COLO668 (cell line): ENCODE data around the gene SMS.

ENCODE experiments used
- DNase-seq: peaks from one replicate; lab custom pipeline; 2025; ENCODE audit not compliant: unreplicated experiment; lab: John Stamatoyannopoulos, UW

SMS gene

DNA sequence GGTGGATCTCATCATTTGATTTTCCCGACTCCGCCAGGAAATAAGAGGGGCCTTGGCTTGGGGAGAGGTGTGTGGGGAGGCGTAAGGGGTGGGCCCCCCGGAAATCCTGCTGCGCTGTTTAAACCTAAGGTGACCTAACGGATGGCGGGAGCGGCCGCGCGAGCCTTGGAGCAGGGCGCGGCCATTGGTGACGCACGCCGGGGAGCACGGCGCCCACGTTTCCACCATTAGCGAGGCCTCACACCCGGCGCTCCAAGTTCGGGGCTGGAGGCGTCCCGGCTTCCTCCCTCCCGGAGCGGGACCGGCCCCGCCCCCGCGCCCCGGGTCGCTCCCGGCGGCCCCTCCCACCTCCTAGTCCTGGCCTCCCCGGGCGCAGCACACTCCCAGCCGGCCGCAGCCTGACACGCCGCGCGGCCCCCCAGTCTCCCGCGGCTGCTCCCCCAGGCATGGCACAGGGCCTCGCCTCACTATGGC is at the start of gene SMS:
TSS of gene SMS (plus strand) at position 354 of the 474 bp plus-strand sequence. CDS start at position 470, 116 bp downstream.
- peak; percentile 77 for DNase-seq

DNA sequence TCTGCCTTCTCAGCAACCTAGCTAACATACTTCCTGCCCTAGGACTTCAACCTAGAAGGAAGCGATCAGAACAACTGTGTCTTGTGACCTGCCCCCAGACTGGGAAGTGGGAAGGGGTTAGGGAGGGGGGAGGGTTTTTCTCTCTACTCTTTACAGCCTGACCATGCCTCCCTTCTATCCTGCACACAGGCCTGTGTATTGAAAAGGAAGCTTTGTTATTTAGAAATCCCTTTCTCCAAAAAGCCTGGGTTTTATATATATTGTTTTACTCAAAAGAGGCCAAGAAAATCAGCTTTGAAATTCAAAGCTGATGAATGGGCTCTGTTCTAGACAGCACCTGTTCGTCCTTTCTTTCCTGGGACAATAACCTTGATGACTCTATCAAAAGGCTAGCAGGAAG is 35.2 kb upstream of the SMS start:
- DNase-seq, result no peak

DNA sequence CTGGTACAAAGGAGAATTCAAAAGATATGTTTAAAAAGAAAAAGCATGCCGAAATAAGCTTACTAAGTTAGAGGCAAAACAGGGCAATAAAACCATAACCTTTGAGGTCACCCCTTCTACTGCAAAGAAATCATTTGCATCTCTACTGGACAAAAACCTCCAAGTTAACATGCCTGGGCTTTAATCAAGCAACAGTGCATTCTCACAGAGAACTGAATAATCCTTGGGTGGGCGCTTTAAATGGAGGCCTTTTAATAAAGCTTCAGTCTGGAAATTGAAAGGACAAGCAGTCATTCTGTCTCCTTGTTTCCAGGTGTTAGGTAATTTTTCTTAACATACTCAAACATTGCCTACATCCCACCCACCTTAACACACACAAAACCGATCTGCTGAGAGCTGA is 34.6 kb upstream of the SMS start:
- DNase-seq, result no peak

DNA sequence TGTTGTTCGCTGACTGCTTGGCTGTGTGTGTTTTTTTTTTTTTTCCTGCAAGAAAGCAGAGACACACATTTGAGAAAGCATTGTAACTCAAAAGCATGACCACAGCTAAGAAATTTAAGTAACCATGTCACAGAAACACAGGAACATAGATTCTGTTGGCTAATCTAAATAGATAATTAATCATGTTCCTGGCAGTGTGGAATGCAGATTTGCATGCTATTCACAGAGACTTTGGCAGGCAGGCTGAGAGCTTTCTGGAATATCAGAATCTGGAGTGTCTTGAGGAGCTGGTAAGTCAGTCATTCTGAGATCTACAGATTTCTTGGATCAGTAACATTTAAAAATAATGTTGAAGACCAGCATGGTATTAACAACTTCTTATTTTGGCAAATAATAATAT is 33.2 kb upstream of the SMS start:
- no peak for DNase-seq

DNA sequence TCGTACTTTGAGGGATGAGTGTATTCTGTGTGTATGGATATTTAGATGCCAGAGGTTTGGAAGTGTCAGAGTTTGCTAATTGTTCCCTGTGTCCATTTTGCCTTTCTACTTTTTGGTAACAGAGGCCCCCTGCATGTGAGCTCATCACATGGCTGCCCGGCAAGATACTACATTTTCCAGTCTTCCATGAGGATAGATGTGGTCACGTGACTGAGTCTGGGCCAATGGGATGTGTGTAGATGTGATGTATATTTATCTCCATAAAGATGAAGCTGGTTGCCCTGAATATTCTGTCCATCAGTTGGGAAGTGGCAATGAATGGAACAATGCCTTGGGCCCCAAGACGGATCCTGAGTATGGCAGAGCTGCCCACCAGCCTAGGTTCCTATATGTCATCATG is 29.0 kb upstream of the SMS start:
- no peak for DNase-seq

DNA sequence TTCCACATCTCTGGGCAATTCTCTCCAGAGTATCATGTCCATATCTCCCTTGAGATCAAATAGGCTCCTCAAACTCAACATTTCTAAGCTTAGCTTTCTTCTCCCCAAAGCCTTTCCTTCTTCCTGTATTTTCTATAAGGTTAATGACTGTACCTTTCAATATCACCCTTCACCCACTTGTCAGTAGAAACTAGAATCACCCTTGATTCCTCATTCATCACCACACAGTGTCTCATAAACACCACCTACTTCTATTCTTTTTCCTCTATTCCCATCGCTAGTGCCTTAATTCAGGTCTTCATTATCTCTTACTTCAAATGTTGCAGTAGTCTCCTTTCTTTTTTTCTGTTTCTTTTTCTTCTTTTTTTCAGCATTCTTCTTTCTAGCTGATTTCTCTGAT is 28.3 kb upstream of the SMS start:
- no peak for DNase-seq

DNA sequence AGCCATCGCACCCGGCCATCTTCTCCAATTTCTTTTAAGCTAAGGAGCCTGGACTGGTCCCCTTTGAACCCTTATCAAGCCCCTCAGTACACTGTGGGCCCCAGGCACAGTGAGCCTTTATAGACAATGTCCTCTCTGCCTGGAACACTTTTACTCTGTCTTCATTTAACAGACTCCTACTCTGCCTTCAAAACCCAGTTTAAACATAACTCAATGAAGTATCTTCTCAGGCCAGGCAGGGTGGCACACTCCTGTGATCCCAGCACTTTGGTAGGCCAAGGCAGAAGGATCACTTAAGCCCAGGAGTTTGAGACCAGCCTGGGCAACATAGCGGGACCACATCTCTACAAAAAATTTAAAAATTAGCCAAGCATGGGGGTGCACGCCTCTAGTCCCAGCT is 27.5 kb upstream of the SMS start:
- DNase-seq, result no peak

DNA sequence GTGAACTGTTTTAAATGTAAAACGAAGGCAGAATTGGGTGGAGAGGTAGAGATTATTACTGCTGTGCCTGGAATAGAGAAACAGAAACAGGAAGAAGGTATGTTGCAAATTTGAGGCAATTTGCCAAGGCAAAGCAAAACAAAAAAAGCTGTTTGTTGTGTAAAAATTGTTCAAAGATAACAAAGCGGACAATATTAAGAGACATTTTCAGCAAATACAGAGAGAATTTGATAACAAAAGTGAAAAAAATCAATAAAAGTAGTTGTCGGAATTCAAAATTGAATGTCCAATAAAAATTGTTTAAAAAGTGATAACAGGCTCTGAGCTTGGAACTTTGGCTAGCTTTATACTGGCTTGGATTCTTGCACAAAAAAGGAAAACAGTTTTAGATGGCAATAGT is 14.4 kb upstream of the SMS start:
- DNase-seq, result no peak

DNA sequence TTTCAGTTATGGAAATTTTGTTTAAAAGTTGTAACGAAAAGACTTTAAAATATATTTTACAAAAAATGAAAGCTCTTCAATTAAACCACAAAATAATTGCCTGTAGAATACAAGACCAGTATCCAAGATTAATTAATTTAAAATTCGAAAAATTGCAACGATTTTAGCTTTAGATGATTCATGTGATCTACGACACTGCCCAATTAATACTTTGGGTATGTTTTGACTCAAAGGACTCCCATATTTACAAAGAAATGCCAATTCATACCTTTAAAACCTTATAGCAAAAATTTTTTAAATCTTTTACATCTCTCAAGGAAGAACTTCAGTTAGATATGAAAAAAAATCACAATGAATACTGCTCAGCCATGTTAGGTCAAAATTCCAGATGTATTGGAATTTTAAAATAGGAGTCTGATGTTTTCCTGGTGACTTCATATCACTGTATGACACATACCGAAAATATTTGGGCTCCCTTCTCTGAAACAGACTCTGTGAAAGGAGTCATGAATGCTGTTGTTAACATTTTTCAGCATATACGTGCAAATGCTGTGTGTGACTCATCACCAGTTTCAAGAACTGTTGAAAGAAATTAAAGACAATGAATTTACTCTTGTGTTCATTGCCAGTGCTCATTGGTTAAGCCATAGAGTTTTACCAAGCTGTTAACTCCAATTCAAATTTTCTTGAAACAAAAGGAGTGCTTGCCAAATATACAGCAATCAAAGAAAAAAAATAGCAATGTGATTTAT is 13.8 kb upstream of the SMS start:
- no peak for DNase-seq

DNA sequence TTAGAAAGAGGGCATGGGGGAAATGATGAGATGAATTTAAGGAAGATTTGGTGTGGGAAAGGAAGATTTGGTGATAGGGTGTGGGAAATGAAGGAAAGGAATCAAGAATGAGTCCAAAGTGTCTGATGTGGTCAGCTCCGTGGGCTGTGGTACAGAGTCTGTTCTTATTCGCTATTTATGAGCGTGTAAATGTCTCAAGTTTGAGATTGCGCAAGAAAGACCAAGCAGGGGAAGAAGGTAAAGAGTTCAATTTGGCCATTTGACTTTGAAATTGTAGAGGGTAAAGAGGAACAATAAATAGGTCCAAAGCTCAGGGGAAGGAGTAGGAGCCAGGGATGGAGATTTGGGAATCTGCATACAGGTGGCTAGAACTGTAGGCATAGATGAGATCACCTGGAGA is 11.3 kb upstream of the SMS start:
- no peak for DNase-seq

DNA sequence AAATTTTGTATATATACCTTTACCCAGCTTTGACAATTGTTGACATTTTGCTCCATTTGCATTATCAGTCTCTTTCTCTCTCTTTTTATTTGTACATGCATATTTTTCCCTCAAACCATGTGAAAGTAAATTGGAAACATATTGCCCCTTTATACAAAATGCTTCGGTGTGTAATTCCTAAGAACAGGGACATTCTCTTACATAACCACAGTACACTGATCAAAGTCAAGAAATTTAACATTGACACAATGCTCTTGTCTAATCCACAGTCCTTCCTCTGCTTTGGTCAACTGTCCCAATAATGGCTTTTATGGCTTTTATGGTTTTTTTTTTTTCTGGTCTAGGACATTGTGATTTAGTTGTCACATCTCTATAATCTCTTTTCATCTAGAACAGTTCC is 9.5 kb upstream of the SMS start:
- DNase-seq, result no peak

DNA sequence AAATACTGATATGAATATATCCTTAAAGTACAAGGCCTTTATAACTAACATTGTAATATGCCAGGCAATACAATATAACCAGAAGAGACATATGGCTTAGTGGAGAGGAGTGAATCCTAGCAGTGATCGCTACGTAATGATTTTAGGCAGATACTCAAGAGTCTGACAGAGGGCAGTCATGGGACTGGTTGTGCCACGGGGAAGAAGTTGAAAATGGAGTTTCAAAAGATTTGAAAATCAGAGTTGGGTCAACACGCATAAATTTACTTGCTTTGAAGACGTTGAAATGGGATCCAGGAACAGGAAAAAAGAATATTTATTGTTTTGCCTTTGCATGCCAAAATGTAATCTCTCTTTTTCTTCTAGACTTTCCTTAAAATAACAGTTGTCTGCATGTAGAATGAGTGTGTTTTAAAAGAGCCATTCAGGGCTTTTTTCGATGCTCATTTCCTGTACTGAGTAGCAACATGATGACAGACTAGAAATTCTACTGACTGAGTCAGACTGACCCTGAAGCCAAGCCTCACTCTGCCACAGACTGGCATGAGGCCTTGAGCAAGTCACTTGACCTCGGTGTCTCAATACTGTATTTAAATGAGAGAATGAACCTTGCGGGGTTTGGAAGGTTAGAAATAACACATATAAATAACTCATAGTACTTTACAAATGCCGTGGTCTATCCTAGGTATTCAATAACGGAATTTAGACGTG is 8.1 kb upstream of the SMS start:
- no peak for DNase-seq

DNA sequence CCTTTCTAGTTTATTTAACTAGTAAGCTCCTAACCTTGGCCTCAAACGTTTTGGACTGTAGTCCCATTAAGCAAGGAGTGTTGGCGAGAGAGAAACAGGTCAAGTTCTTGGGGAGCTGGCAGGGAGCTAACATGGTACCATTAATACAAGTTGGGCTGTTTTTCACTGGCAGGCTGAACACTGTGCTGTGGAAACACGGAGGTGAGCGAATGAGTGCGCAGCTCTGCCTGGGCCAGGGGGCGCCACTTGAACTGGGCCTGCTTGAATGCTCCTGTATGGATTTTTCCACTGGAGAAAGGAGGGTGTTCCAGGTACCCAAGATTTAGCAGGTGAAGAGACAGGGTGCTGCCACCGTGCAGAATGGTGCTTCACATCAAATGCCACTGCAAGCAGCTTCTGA is 7.4 kb upstream of the SMS start:
- DNase-seq, result no peak

DNA sequence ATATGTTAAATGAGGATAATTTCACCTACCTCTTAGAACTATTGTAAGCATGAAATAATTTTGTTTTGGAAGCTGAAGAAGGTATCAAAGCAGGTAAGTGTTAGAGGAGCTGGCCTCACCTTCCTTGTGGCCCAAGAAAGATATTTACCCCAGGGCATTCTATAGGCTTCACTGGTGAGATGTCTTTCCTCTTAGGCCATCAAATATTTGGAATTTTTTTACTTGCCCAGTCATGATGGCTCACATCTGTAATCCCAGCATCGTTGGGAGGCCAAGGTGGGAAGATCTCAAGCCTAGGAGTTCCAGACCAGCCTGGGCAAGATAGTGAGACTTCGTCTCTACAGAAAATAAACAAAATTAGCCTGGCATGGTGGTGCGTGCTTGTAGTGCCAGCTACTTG is 6.1 kb upstream of the SMS start:
- no peak for DNase-seq

DNA sequence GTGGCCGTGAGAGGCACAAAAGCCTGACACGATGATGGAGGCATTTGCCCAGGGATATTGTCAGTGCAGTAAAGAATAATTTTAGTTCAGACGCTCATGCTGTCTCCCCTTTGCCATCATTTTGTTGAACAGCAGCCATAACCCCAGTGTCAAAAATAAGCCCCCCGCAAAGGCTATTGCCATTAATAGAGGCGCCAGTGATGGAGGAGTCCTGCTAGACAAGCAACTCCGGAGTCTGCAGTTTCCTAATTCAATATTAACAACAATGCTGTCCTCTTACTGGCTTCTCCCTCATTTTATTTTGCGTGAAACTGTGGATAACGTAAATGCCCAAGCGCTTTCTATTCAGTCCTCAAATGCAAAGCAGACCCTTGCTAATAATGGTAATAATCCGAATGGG is 603 bp upstream of the SMS start:
- DNase-seq, result no peak

DNA sequence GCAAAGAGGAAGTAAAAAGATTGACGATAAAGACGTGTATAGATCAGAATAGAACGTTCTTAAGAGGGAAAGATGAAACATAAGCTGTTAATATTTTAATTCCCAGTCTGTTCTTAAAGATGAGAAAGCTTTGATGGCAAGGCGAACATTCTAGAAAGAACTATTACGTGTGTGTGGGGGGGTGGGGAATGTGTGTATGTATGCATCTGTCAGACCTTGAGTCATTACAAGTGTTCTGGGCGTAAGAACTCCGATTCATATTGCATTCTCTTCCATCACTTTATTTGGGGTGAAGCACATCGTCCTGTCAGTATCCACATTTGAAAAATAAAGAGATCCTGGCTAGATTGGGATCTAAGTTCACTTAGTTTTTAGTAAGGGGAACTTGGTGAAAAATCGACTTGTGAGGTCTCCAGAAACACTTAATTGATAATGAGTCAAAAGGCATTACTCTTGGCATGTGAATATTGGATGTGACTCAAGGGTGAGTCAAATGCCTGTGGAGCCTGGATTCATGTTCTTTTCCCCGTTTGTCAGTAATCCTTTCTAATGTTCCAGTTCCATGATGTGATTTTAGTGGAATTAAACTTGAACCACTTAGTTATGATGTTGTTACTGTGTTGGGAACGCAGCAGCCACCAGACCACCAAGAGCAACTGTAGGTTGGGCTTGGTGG is 3.1 kb downstream of the SMS start:
- DNase-seq, result no peak

DNA sequence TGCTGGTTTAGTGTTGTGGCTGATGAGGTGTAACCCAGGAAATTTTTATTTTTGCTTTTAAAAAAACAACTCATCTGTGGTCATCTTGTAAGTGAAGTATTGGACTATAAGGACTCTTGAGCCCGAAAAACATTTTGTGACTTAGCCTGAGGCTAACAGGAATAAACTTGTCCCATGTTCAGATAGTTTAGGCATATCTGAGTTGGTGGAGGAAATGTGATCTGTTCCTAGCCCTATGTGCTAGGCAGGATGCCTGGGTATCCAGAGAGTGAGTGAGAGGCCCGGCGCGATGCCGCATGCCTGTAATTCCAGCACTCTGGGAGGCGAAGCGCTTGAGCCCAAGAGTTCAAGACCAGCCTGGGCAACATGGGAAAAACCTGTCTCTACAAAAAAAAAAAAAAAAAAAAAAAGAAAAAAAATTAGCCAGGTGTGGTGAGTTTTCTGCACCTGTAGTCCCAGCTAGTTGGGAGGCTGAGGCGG is 3.7 kb downstream of the SMS start:
- no peak for DNase-seq

DNA sequence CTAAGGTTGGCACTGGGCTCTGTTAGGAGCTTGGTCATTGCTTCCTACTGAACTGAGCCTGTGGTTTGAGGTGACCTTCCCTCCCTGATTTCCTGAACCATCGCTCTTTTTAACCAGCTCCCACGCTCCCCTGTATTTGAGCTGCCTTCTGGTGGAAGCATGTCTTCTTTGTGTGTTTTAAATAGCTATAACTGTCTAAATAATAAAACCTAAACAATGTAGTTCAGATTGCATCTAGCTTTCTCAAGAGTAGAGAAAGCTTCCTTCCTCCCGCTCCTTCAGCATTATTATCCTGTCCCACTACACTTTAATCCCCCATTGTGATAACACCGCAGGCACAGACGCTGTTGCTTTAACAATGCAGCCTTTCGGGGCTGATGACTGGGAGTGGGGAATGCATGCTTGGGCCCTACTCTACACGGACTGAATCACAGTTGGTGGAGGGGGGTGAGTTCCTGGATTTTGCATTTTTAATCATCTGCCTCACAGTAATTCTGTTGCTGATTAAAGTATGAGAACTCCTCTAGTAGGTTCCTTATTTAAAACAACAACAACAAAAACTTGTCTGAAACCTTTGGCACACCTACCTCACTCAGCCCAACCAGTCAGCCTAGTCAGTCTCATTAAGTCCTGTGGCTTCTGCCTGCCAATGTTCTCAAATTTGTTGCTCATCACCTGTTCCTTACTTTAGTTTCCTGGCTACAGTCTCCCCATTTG is 6.6 kb downstream of the SMS start:
- no peak for DNase-seq

DNA sequence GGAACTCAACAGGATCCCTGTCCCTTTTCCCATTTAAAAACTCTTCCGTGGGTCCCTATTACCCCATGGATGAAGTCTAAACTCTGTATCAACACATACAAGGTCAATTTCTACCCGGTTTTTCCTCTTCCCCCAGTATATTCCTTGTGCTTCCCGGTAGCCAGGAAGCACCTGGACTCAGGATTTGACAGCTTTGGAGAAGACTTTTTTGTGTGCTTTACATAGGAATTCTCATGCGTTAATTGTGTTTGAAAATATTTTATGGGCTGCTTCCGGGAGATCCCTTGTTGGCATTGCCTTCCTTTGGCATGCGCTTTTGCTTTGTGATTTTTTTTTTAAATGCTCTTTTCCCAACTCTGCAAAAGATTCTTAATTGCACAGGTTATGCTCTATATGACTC is 7.2 kb downstream of the SMS start:
- DNase-seq, result no peak

DNA sequence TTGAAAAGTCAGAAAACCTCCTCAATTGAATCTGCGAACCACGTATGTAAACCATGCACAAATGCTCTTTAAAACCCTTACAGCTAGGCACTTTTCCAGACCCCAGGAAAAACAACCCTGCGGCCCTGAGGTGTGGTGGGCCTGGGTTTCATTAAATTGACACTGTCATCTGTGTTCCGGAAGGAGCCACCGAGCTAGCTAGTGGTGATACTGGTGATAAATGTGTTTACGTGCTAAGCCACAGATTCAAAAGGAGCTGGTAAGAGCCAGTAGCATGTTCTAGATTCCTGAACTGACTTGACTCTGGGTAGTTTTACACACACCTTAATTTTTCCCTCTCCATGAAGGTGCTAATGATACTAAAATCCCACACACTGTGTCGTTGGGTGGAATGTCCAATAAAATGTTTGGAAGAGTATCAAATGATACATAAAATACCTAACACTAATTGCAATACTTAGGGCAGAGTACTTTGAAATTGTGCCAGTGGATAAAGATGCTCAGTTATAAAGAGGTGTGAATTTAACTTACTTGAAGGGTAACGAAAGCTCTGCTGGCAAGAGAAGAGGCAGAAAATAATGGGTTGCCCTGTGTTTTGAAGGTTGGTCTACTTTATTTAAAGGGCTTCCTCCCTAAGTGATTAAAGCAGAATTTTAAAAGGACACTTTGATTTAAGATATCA is 8.5 kb downstream of the SMS start:
- no peak for DNase-seq

DNA sequence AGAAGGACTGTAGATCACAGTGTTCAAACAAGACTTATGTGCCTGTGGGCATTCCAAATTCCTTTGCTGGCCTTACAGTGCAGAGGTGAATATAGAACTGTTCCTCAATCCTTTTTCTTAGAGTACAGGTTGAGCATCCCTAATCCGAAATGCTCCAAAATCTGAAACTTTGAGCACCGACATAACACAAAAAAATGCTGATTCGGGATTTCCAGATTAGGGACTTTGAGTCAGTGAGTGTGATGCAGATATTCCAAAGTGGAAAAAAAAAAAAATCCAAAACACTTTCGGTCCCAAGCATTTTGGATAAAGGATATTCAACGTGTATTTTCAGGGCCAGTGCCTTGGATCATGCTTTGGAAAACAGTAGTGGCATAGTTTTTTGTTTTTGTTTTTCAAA is 9.2 kb downstream of the SMS start:
- DNase-seq, result no peak
